ENCODE measurements around the gene ZHX3. TPM values are rescaled to one million over a fixed set of nuclear protein-coding genes. Genes with fewer than 3 reads are reported as not detected.

ZHX3 gene
- total RNA-seq, 1 donor: 4.3 TPM

- Histone ChIP-seq H3K27me3 (ENCODE audit: insufficient read depth, low read length) (no peaks in the 10 kb centered on the region), H3K4me1 (ENCODE audit: insufficient read depth, low read length) (no peaks in the 10 kb centered on the region), H3K4me3 (ENCODE audit: low read length) (no peak overlapping the region), H3K9me3 (ENCODE audit: low read depth, low read length) (peaks cover 10% of the 10 kb centered on the region)
Observed at GRCh38 chr20:41202426-41202825, 115.1 kb downstream of the ZHX3 start.

- H3K4me3 ChIP-seq (ENCODE audit: low read length): no peak overlapping the region
- H3K4me1 ChIP-seq (ENCODE audit: insufficient read depth, low read length): no peaks in the 10 kb centered on the region
- H3K9me3 ChIP-seq (ENCODE audit: low read depth, low read length): peaks cover 10% of the 10 kb centered on the region
- no peaks in the 10 kb centered on the region for H3K27me3 ChIP-seq (ENCODE audit: insufficient read depth, low read length)
Observed at GRCh38 chr20:41201760-41202159, 115.8 kb downstream of the ZHX3 start.

GRCh38 chr20:41200446-41201202 is 116.9 kb downstream of the ZHX3 start:
- Histone ChIP-seq H3K9me3 (ENCODE audit: low read depth, low read length) (peaks cover 10% of the 10 kb centered on the region), H3K4me3 (ENCODE audit: low read length) (no peak overlapping the region), H3K27me3 (ENCODE audit: insufficient read depth, low read length) (no peaks in the 10 kb centered on the region), H3K4me1 (ENCODE audit: insufficient read depth, low read length) (no peaks in the 10 kb centered on the region)

GRCh38 chr20:41198443-41198842 is 119.1 kb downstream of the ZHX3 start:
- Histone ChIP-seq H3K4me1 (ENCODE audit: insufficient read depth, low read length) (no peaks in the 10 kb centered on the region), H3K4me3 (ENCODE audit: low read length) (no peak overlapping the region), H3K9me3 (ENCODE audit: low read depth, low read length) (peaks cover 10% of the 10 kb centered on the region), H3K27me3 (ENCODE audit: insufficient read depth, low read length) (no peaks in the 10 kb centered on the region)

GRCh38 chr20:41196653-41197225 is 120.8 kb downstream of the ZHX3 start:
- H3K27me3 ChIP-seq (ENCODE audit: insufficient read depth, low read length): no peaks in the 10 kb centered on the region
- H3K4me1 ChIP-seq (ENCODE audit: insufficient read depth, low read length): no peaks in the 10 kb centered on the region
- peaks cover 10% of the 10 kb centered on the region for H3K9me3 ChIP-seq (ENCODE audit: low read depth, low read length)
- no peak overlapping the region for H3K4me3 ChIP-seq (ENCODE audit: low read length)

- Histone ChIP-seq H3K9me3 (ENCODE audit: low read depth, low read length) (peaks cover 21% of the 10 kb centered on the region), H3K4me3 (ENCODE audit: low read length) (no peak overlapping the region), H3K27me3 (ENCODE audit: insufficient read depth, low read length) (no peaks in the 10 kb centered on the region), H3K4me1 (ENCODE audit: insufficient read depth, low read length) (no peaks in the 10 kb centered on the region)
Observed at GRCh38 chr20:41192575-41192974, 125.0 kb downstream of the ZHX3 start.

GRCh38 chr20:41191562-41192500 is 125.7 kb downstream of the ZHX3 start:
- peaks cover 21% of the 10 kb centered on the region for H3K9me3 ChIP-seq (ENCODE audit: low read depth, low read length)
- H3K4me1 ChIP-seq (ENCODE audit: insufficient read depth, low read length): no peaks in the 10 kb centered on the region
- no peaks in the 10 kb centered on the region for H3K27me3 ChIP-seq (ENCODE audit: insufficient read depth, low read length)
- H3K4me3 ChIP-seq (ENCODE audit: low read length): no peak overlapping the region

- Histone ChIP-seq H3K4me1 (ENCODE audit: insufficient read depth, low read length) (no peaks in the 10 kb centered on the region), H3K4me3 (ENCODE audit: low read length) (no peak overlapping the region), H3K27me3 (ENCODE audit: insufficient read depth, low read length) (no peaks in the 10 kb centered on the region), H3K9me3 (ENCODE audit: low read depth, low read length) (peaks cover 21% of the 10 kb centered on the region)
Observed at GRCh38 chr20:41187668-41188067, 129.9 kb downstream of the ZHX3 start.

- H3K4me3 ChIP-seq (ENCODE audit: low read length): no peak overlapping the region
- peaks cover 8% of the 10 kb centered on the region for H3K9me3 ChIP-seq (ENCODE audit: low read depth, low read length)
- no peaks in the 10 kb centered on the region for H3K27me3 ChIP-seq (ENCODE audit: insufficient read depth, low read length)
- no peaks in the 10 kb centered on the region for H3K4me1 ChIP-seq (ENCODE audit: insufficient read depth, low read length)
Observed at GRCh38 chr20:41185013-41185757, 132.3 kb downstream of the ZHX3 start.

- H3K9me3 ChIP-seq (ENCODE audit: low read depth, low read length): no peaks in the 10 kb centered on the region
- H3K4me3 ChIP-seq (ENCODE audit: low read length): no peak overlapping the region
- no peaks in the 10 kb centered on the region for H3K27me3 ChIP-seq (ENCODE audit: insufficient read depth, low read length)
- H3K4me1 ChIP-seq (ENCODE audit: insufficient read depth, low read length): no peaks in the 10 kb centered on the region
Observed at GRCh38 chr20:41183831-41184230, 133.7 kb downstream of the ZHX3 start.

GRCh38 chr20:41183391-41183790 is 134.1 kb downstream of the ZHX3 start:
- H3K9me3 ChIP-seq (ENCODE audit: low read depth, low read length): no peaks in the 10 kb centered on the region
- no peaks in the 10 kb centered on the region for H3K27me3 ChIP-seq (ENCODE audit: insufficient read depth, low read length)
- H3K4me3 ChIP-seq (ENCODE audit: low read length): no peak overlapping the region
- no peaks in the 10 kb centered on the region for H3K4me1 ChIP-seq (ENCODE audit: insufficient read depth, low read length)

GRCh38 chr20:41182296-41183212 is 135.0 kb downstream of the ZHX3 start:
- no peaks in the 10 kb centered on the region for H3K9me3 ChIP-seq (ENCODE audit: low read depth, low read length)
- H3K27me3 ChIP-seq (ENCODE audit: insufficient read depth, low read length): no peaks in the 10 kb centered on the region
- H3K4me1 ChIP-seq (ENCODE audit: insufficient read depth, low read length): no peaks in the 10 kb centered on the region
- no peak overlapping the region for H3K4me3 ChIP-seq (ENCODE audit: low read length)

- H3K4me3 ChIP-seq (ENCODE audit: low read length): no peak overlapping the region
- no peaks in the 10 kb centered on the region for H3K27me3 ChIP-seq (ENCODE audit: insufficient read depth, low read length)
- no peaks in the 10 kb centered on the region for H3K9me3 ChIP-seq (ENCODE audit: low read depth, low read length)
- H3K4me1 ChIP-seq (ENCODE audit: insufficient read depth, low read length): no peaks in the 10 kb centered on the region
Observed at GRCh38 chr20:41181567-41181966, 136.0 kb downstream of the ZHX3 start.
